ENCODE results near the gene GSE1.

DNA sequence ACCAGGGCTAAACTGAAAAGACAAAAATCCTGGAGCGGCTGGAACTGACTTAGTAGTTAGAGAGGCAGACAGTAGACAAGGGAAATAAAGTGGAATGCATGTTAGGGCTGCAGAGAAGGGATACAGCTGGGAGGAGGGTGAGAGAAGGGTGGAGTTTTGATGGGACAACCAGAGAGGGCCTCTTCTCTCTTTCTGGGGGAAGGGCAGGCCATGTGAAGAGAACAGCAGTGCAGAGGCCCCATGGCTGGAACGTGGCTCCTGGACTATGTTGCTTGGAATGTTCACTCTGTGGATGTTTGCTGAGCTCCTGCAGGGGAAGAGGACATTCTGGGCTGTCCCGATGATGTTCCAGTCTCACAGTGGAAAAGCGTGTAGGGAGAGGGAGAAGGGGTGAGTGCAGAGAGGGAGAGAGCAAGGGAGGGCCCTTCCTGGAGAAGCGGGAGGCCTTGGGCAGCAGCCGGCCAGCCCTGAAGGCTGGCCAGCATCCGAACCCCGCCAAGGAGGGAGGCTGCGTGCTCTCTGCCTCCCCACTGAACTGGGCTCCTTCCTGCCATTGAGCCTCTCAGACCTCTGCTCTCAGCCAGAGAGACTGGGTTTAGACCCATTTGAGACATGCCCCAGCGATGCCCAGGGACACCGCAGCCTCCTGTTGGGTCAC, 33.1 kb upstream of the GSE1 start:
- TF ChIP-seq, protein P1, sequence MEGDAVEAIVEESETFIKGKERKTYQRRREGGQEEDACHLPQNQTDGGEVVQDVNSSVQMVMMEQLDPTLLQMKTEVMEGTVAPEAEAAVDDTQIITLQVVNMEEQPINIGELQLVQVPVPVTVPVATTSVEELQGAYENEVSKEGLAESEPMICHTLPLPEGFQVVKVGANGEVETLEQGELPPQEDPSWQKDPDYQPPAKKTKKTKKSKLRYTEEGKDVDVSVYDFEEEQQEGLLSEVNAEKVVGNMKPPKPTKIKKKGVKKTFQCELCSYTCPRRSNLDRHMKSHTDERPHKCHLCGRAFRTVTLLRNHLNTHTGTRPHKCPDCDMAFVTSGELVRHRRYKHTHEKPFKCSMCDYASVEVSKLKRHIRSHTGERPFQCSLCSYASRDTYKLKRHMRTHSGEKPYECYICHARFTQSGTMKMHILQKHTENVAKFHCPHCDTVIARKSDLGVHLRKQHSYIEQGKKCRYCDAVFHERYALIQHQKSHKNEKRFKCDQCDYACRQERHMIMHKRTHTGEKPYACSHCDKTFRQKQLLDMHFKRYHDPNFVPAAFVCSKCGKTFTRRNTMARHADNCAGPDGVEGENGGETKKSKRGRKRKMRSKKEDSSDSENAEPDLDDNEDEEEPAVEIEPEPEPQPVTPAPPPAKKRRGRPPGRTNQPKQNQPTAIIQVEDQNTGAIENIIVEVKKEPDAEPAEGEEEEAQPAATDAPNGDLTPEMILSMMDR (optimal IDR thresholded peaks at IDR 0.05 in 1 of 3, IDR thresholded peaks at IDR 0.05 in 1 of 3, conservative IDR thresholded peaks at IDR 0.05 in 1 of 3; ENCODE audit: extremely low read depth in 1 of 3, insufficient read depth in 2 of 3, low read length in 3 of 3), result no peak
- TF ChIP-seq EZH2 (IDR thresholded peaks at IDR 0.05; ENCODE audit: low read length), result no peak

Measured in keratinocyte (primary cell).